Mesenchymal stem cell (in vitro differentiated cells and primary cell): ENCODE measurements around the gene NEURL3.

Experiments
- DNase-seq: peaks from one replicate; pipeline ENCODE4 v3.0.0-alpha.2; 2013
- H2AFZ ChIP-seq: one replicate; pipeline ENCODE4 v1.6.1; 2013; ENCODE audit warnings: low read depth, mild to moderate bottlenecking, control low read depth, inconsistent platforms, low read length, moderate library complexity
- H2AK5ac ChIP-seq: 2 replicates; pipeline ENCODE4 v1.6.1; 2013; ENCODE audit warnings: low read length, moderate library complexity, mild to moderate bottlenecking, inconsistent platforms; ENCODE audit not compliant: severe bottlenecking
- H2BK120ac ChIP-seq: one replicate; pipeline ENCODE4 v1.6.1; 2013; ENCODE audit warnings: low read depth, mild to moderate bottlenecking, inconsistent platforms, low read length, moderate library complexity
- H2BK12ac ChIP-seq, 2 experiments: one replicate each; pipeline ENCODE4 v1.6.1; 2013; ENCODE audit warnings: inconsistent platforms in 2 of 2, low read length in 2 of 2, mild to moderate bottlenecking in 2 of 2, moderate library complexity in 2 of 2, control low read depth in 1 of 2
- H2BK15ac ChIP-seq: one replicate; pipeline ENCODE4 v1.6.1; 2013; ENCODE audit warnings: mild to moderate bottlenecking, low read depth, inconsistent platforms; ENCODE audit not compliant: poor library complexity, severe bottlenecking
- H2BK5ac ChIP-seq: 2 replicates; pipeline ENCODE4 v1.6.1; 2013; ENCODE audit warnings: low read depth, mild to moderate bottlenecking, low read length, control low read depth, inconsistent platforms; ENCODE audit not compliant: poor library complexity, severe bottlenecking
- H3K14ac ChIP-seq, 2 experiments: one replicate each; pipeline ENCODE4 v1.6.1; 2013; ENCODE audit warnings: inconsistent platforms in 2 of 2, low read length in 2 of 2, control low read depth in 1 of 2, mild to moderate bottlenecking in 1 of 2, moderate library complexity in 1 of 2
- H3K18ac ChIP-seq, 2 experiments: one replicate each; pipeline ENCODE4 v1.6.1; 2013; ENCODE audit warnings: inconsistent platforms in 2 of 2, low read length in 2 of 2, control low read depth in 1 of 2, low read depth in 1 of 2, mild to moderate bottlenecking in 1 of 2
- H3K23ac ChIP-seq, 2 experiments: one replicate each; pipeline ENCODE4 v1.6.1; 2013; ENCODE audit warnings: inconsistent platforms in 2 of 2, low read length in 2 of 2, mild to moderate bottlenecking in 2 of 2, moderate library complexity in 2 of 2, control low read depth in 1 of 2
- H3K27ac ChIP-seq: 2 replicates; pipeline ENCODE4 v1.5.1; 2013; ENCODE audit warnings: mild to moderate bottlenecking, moderate library complexity, low read length, control low read depth, inconsistent platforms; ENCODE audit not compliant: poor library complexity, severe bottlenecking
- H3K27me3 ChIP-seq, 2 experiments: 2 replicates each; pipeline versions ENCODE4 v1.6.1 to v1.7.0; 2013; ENCODE audit warnings: low read length in 2 of 2, mild to moderate bottlenecking in 2 of 2, moderate library complexity in 2 of 2, control low read depth in 1 of 2, inconsistent platforms in 1 of 2; ENCODE audit not compliant: control insufficient read depth in 1 of 2, insufficient read depth in 1 of 2
- H3K36me3 ChIP-seq, 2 experiments: 2 replicates each; pipeline versions ENCODE4 v1.6.1 to v1.7.0; 2013; ENCODE audit warnings: low read length in 2 of 2, control low read depth in 1 of 2, inconsistent platforms in 1 of 2, low read depth in 1 of 2, mild to moderate bottlenecking in 1 of 2; ENCODE audit not compliant: insufficient read depth in 2 of 2, control insufficient read depth in 1 of 2
- H3K4ac ChIP-seq, 2 experiments: one replicate each; pipeline ENCODE4 v1.6.1; 2013; ENCODE audit warnings: inconsistent platforms in 2 of 2, low read length in 2 of 2, mild to moderate bottlenecking in 2 of 2, moderate library complexity in 2 of 2, control low read depth in 1 of 2, low read depth in 1 of 2
- H3K4me1 ChIP-seq: 2 replicates; pipeline ENCODE4 v1.6.1; 2013; ENCODE audit warnings: low read depth, low read length, control low read depth; ENCODE audit not compliant: control insufficient read depth, insufficient read depth
- H3K4me2 ChIP-seq: 2 replicates; pipeline ENCODE4 v1.6.1; 2013; ENCODE audit warnings: low read length, mild to moderate bottlenecking, inconsistent platforms; ENCODE audit not compliant: poor library complexity, severe bottlenecking
- H3K4me3 ChIP-seq, 2 experiments: 2 replicates each; pipeline versions ENCODE4 v1.5.1 to v1.7.0; 2013; ENCODE audit warnings: low read length in 2 of 2, mild to moderate bottlenecking in 2 of 2, control low read depth in 1 of 2, low read depth in 1 of 2; ENCODE audit not compliant: insufficient read depth in 1 of 2
- H3K79me1 ChIP-seq: replicated peaks from 2 replicates; pipeline ENCODE4 v1.6.1; 2013; ENCODE audit warnings: mild to moderate bottlenecking, control low read depth, low read length, inconsistent platforms; ENCODE audit not compliant: poor library complexity, severe bottlenecking
- H3K9ac ChIP-seq: 2 replicates; pipeline ENCODE4 v1.7.0; 2013; ENCODE audit warnings: mild to moderate bottlenecking, low read length, moderate library complexity
- H3K9me3 ChIP-seq: 2 replicates; pipeline ENCODE4 v1.7.0; 2013; ENCODE audit warnings: mild to moderate bottlenecking, low read length; ENCODE audit not compliant: control insufficient read depth
- H4K8ac ChIP-seq: one replicate; pipeline ENCODE4 v1.6.1; 2013; ENCODE audit warnings: inconsistent platforms, mild to moderate bottlenecking, low read length, moderate library complexity
- H4K91ac ChIP-seq: one replicate; pipeline ENCODE4 v1.6.1; 2013; ENCODE audit warnings: mild to moderate bottlenecking, low read length, inconsistent platforms
- whole genome bisulfite sequencing: methylation state at CpG from one replicate; pipeline ENCODE4 v1.1.7; 2013; ENCODE audit warnings: mixed read lengths; 5-methylcytosine and 5-hydroxymethylcytosine counted together

The NEURL3 gene

GRCh38 chr2:96520231-96520630 is 15.1 kb upstream of the NEURL3 start:
- Histone ChIP-seq H2BK15ac (no peak overlapping the region), H3K4me3 (no peak overlapping the region), H3K14ac (no peak overlapping the region), H2BK120ac (no peak overlapping the region), H2BK12ac (no peak overlapping the region), H2BK5ac (no peak overlapping the region), H3K23ac (no peak overlapping the region), H3K36me3 (no peaks in the 10 kb centered on the region), H3K4me1 (no peaks in the 10 kb centered on the region), H3K9me3 (peaks cover 26% of the 10 kb centered on the region), H2AK5ac (no peak overlapping the region), H3K4ac (no peak overlapping the region), H3K27me3 (peaks cover 0 to 34% of the 10 kb centered on the region in 2 experiments), H3K79me1 (no peaks in the 10 kb centered on the region), H3K9ac (no peak overlapping the region), H4K91ac (no peak overlapping the region), H4K8ac (no peak overlapping the region), H3K18ac (no peak overlapping the region), H3K27ac (no peak overlapping the region), H3K4me2 (no peak overlapping the region), H2AFZ (no peak overlapping the region)
- DNase-seq = no peak
- no CpG with 5 or more reads among the region's 4 CpGs for WGBS

- peaks cover 26% of the 10 kb centered on the region for H3K9me3 ChIP-seq
- H3K4me1 ChIP-seq = no peaks in the 10 kb centered on the region
- no peak overlapping the region for H2AK5ac ChIP-seq
- no peak for DNase-seq
- no peak overlapping the region for H3K23ac ChIP-seq
- no peak overlapping the region for H2BK120ac ChIP-seq
- no peak overlapping the region for H3K18ac ChIP-seq
- H2BK12ac ChIP-seq = no peak overlapping the region
- no peak overlapping the region for H3K4ac ChIP-seq
- no peak overlapping the region for H3K14ac ChIP-seq
- H4K91ac ChIP-seq = no peak overlapping the region
- H3K79me1 ChIP-seq = no peaks in the 10 kb centered on the region
- no peak overlapping the region for H2BK15ac ChIP-seq
- H3K4me2 ChIP-seq = no peak overlapping the region
- no peaks in the 10 kb centered on the region for H3K36me3 ChIP-seq
- peaks cover 17 to 18% of the 10 kb centered on the region in 2 experiments for H3K27me3 ChIP-seq
- no peak overlapping the region for H3K9ac ChIP-seq
- H2AFZ ChIP-seq = no peak overlapping the region
- H2BK5ac ChIP-seq = no peak overlapping the region
- H3K27ac ChIP-seq = no peak overlapping the region
- H4K8ac ChIP-seq = no peak overlapping the region
- no CpG with 5 or more reads among the region's 1 CpG for WGBS
- H3K4me3 ChIP-seq = no peak overlapping the region
These were observed 11.9 kb upstream of the NEURL3 start for GRCh38 chr2:96517079-96517478.

- no peak overlapping the region for H2BK15ac ChIP-seq
- no peak overlapping the region for H3K9ac ChIP-seq
- no peak for DNase-seq
- no peak overlapping the region for H3K18ac ChIP-seq
- H3K4me3 ChIP-seq = no peak overlapping the region
- H3K79me1 ChIP-seq = no peaks in the 10 kb centered on the region
- no peak overlapping the region for H3K4ac ChIP-seq
- H3K36me3 ChIP-seq = no peaks in the 10 kb centered on the region
- no peak overlapping the region for H2BK5ac ChIP-seq
- no peaks in the 10 kb centered on the region for H3K4me1 ChIP-seq
- H2AK5ac ChIP-seq = no peak overlapping the region
- H3K23ac ChIP-seq = no peak overlapping the region
- no peak overlapping the region for H3K27ac ChIP-seq
- H4K8ac ChIP-seq = no peak overlapping the region
- no peak overlapping the region for H2AFZ ChIP-seq
- no peak overlapping the region for H2BK12ac ChIP-seq
- H4K91ac ChIP-seq = no peak overlapping the region
- no peak overlapping the region for H2BK120ac ChIP-seq
- H3K4me2 ChIP-seq = no peak overlapping the region
- peaks cover 39 to 40% of the 10 kb centered on the region in 2 experiments for H3K27me3 ChIP-seq
- 80% methylated on average over 6 of the region's 6 CpGs for WGBS
- peaks cover 26% of the 10 kb centered on the region for H3K9me3 ChIP-seq
- no peak overlapping the region for H3K14ac ChIP-seq
These were observed 9.4 kb upstream of the NEURL3 start for GRCh38 chr2:96514521-96514920.

- Histone ChIP-seq H3K27ac (no peak overlapping the region), H2BK120ac (no peak overlapping the region), H2BK15ac (no peak overlapping the region), H4K8ac (no peak overlapping the region), H2AFZ (no peak overlapping the region), H3K27me3 (peaks cover 39 to 45% of the 10 kb centered on the region in 2 experiments), H3K4me3 (no peak overlapping the region), H3K9ac (no peak overlapping the region), H3K23ac (no peak overlapping the region), H3K14ac (no peak overlapping the region), H3K4ac (no peak overlapping the region), H3K4me1 (peaks cover 10% of the 10 kb centered on the region), H4K91ac (no peak overlapping the region), H2AK5ac (no peak overlapping the region), H3K9me3 (peaks cover 18% of the 10 kb centered on the region), H3K4me2 (no peak overlapping the region), H3K36me3 (no peaks in the 10 kb centered on the region), H2BK12ac (no peak overlapping the region), H3K79me1 (no peaks in the 10 kb centered on the region), H2BK5ac (no peak overlapping the region), H3K18ac (no peak overlapping the region)
- 87% methylated on average over 4 of the region's 4 CpGs for WGBS
- no peak for DNase-seq
These were observed 7.2 kb upstream of the NEURL3 start for GRCh38 chr2:96512341-96512740.
